Upper lobe of right lung (tissue), 1 donor: Measurements from ENCODE around the gene FRY. TPM values are rescaled to one million over a fixed set of nuclear protein-coding genes. Genes with fewer than 3 reads are reported as not detected.

Experiments used
- ATAC-seq: fragments of 200-7000 bp; cut with Tn5 transposase; one replicate; pipeline ENCODE4 v1.9.1; 2020; ENCODE audit warnings: mild to moderate bottlenecking, moderate library complexity
- DNase-seq: peaks from one replicate; pipeline ENCODE4 v3.0.0-alpha.2; 2020
- H3K27ac ChIP-seq: fragments of 200-600 bp; one replicate; pipeline ENCODE4 v1.8.0; 2022
- H3K27me3 ChIP-seq: fragments of 200-600 bp; one replicate; pipeline ENCODE4 v1.8.0; 2022; ENCODE audit warnings: mild to moderate bottlenecking
- H3K36me3 ChIP-seq: fragments of 200-600 bp; one replicate; pipeline ENCODE4 v1.8.0; 2022
- H3K4me1 ChIP-seq: fragments of 200-600 bp; one replicate; pipeline ENCODE4 v1.8.0; 2022
- H3K4me3 ChIP-seq: fragments of 200-600 bp; one replicate; pipeline ENCODE4 v1.8.0; 2022; ENCODE audit warnings: mild to moderate bottlenecking
- H3K9me3 ChIP-seq: fragments of 200-600 bp; one replicate; pipeline ENCODE4 v1.8.0; 2022
- CTCF ChIP-seq: fragments of 200-600 bp; IDR thresholded peaks from one replicate; pipeline ENCODE4 v1.8.0; 2022; ENCODE audit warnings: antibody characterized with exemption
- intact Hi-C: fragments of 100-400 bp; cut with DNase I; formaldehyde crosslinking; loops from one replicate; pipeline ENCODE4 v1.11.0; 2022
- total RNA-seq: library from RNA; stranded (reverse); fragmentation: NEBNext Ultra II Directional; extraction: Animal tissue kit (Norgen Biotek cat#: 25700); gene quantifications from one replicate; pipeline ENCODE4 v1.2.1, GENCODE V29; 2021
- donor health status: DM: no; HTN: yes; CAD: no; lungs with severe emphysema.

Gene FRY
- total RNA-seq, 1 donor from 2014 or later = 76.6 TPM

GRCh38 chr13:32017474-32017873 lies 14.1 kb upstream of the FRY start:
- Histone ChIP-seq H3K27ac (no peak overlapping the region), H3K36me3 (no peaks in the 10 kb centered on the region), H3K4me3 (no peak overlapping the region), H3K9me3 (no peaks in the 10 kb centered on the region), H3K4me1 (peaks cover 7% of the 10 kb centered on the region), H3K27me3 (no peaks in the 10 kb centered on the region)
- TF ChIP-seq CTCF = no peak
- DNase-seq = no peak
- intact Hi-C loops = no loop called here
- peak; percentile 74 for ATAC-seq

GRCh38 chr13:32019612-32020233 lies 11.9 kb upstream of the FRY start:
- Histone ChIP-seq H3K27ac (no peak overlapping the region), H3K4me3 (no peak overlapping the region), H3K36me3 (no peaks in the 10 kb centered on the region), H3K9me3 (no peaks in the 10 kb centered on the region), H3K4me1 (peaks cover 7% of the 10 kb centered on the region), H3K27me3 (no peaks in the 10 kb centered on the region)
- DNase-seq = no peak
- ATAC-seq = peak; percentile 65
- TF ChIP-seq CTCF = peak; percentile 70
- intact Hi-C loops = no loop called here

GRCh38 chr13:32021785-32022184 lies 9.8 kb upstream of the FRY start:
- Histone ChIP-seq H3K27ac (no peak overlapping the region), H3K4me3 (no peak overlapping the region), H3K4me1 (peaks cover 7% of the 10 kb centered on the region), H3K27me3 (no peaks in the 10 kb centered on the region), H3K36me3 (no peaks in the 10 kb centered on the region), H3K9me3 (no peaks in the 10 kb centered on the region)
- peak; percentile 61 for ATAC-seq
- intact Hi-C loops = no loop called here
- DNase-seq = no peak
- no peak for TF ChIP-seq CTCF

- Histone ChIP-seq H3K4me1 (peaks cover 7% of the 10 kb centered on the region), H3K27ac (no peak overlapping the region), H3K9me3 (no peaks in the 10 kb centered on the region), H3K27me3 (no peaks in the 10 kb centered on the region), H3K4me3 (no peak overlapping the region), H3K36me3 (no peaks in the 10 kb centered on the region)
- no peak for TF ChIP-seq CTCF
- peak; percentile 49 for ATAC-seq
- no peak for DNase-seq
- intact Hi-C loops = no loop called here
These were observed 9.3 kb upstream of the FRY start for GRCh38 chr13:32022311-32022710.

- Histone ChIP-seq H3K4me3 (no peak overlapping the region), H3K36me3 (no peaks in the 10 kb centered on the region), H3K27ac (no peak overlapping the region), H3K27me3 (no peaks in the 10 kb centered on the region), H3K9me3 (no peaks in the 10 kb centered on the region), H3K4me1 (peaks cover 7% of the 10 kb centered on the region)
- ATAC-seq (no peak), DNase-seq (no peak)
- intact Hi-C loops = no loop called here
- TF ChIP-seq CTCF = no peak
These were observed 8.5 kb upstream of the FRY start for GRCh38 chr13:32023096-32023495.

- intact Hi-C loops = no loop called here
- DNase-seq = no peak
These were observed 7.9 kb upstream of the FRY start for GRCh38 chr13:32023698-32024097.

More at GRCh38 chr13:32023698-32024097, 7.9 kb upstream of the FRY start:
- Histone ChIP-seq H3K4me3 (no peak overlapping the region), H3K4me1 (peaks cover 7% of the 10 kb centered on the region), H3K9me3 (no peaks in the 10 kb centered on the region), H3K27ac (no peak overlapping the region), H3K27me3 (no peaks in the 10 kb centered on the region), H3K36me3 (no peaks in the 10 kb centered on the region)
- ATAC-seq = no peak
- TF ChIP-seq CTCF = peak; percentile 9
